Fibroblast of lung (primary cell): ENCODE results near the gene SGSM2.

Source experiments
- EZH2 ChIP-seq: IDR thresholded peaks from 2 replicates; pipeline ENCODE4 v1.5.1; 2012; ENCODE audit warnings: low read length, control low read depth, mild to moderate bottlenecking; ENCODE audit errors: missing control alignments
- TF ChIP-seq, protein P1 (sequence below), 2 donors: IDR thresholded peaks in 1 of 2; conservative IDR thresholded peaks in 1 of 2; 1 replicate in 1 of 2; 2 replicates in 1 of 2; pipeline ENCODE4 v1.5.1; 2011 to 2012; ENCODE audit warnings: low read length in 2 of 2, control low read depth in 1 of 2, inconsistent platforms in 1 of 2, low read depth in 1 of 2, mild to moderate bottlenecking in 1 of 2

DNA sequence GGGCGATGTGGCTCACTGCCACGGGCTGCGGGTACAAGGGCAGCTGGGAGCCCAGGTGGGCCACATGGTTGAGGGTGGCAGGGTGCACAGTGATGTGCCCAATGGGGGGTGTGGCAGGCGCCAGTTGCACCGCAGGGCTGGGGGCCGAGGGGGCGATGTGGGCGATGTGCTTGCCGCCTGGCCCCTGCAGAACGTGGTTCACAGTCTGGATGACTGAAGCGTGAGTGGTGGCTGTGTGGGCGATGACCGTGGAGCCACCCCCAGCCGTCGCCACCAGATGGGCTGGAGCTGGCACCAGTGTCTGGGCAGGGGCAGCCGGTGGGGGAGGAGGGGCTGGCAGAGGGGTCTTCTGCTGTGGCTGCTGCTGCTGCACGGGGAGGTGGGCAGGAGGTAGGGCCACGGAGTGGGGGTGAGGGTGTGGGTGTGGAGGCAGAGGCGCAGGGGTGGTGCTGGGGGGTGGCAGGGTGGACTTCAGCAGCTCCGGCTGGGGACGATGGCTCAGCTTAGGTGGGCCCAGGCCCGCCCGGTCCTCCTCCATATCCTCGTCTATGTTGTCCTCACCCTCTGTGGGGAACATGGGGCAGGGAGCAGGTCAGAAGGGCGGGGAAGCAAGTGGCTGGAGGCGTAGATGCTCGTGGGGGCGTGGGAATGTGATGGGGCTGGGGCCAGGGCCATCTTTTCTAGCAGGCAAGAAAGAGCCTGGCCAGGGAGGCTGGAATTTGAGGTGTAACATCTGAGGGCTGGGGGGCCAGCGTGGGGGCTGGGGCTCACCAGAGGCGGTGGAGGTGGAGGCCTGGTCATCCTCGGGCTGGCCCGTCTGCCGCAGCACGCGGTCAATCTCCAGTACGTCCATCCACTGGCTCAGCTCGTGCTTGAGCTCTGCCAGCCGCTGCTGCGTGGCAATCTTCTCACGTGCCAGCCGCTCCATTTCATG lies 50.1 kb downstream of the SGSM2 start:
- no peak for TF ChIP-seq EZH2
- TF ChIP-seq, protein P1, sequence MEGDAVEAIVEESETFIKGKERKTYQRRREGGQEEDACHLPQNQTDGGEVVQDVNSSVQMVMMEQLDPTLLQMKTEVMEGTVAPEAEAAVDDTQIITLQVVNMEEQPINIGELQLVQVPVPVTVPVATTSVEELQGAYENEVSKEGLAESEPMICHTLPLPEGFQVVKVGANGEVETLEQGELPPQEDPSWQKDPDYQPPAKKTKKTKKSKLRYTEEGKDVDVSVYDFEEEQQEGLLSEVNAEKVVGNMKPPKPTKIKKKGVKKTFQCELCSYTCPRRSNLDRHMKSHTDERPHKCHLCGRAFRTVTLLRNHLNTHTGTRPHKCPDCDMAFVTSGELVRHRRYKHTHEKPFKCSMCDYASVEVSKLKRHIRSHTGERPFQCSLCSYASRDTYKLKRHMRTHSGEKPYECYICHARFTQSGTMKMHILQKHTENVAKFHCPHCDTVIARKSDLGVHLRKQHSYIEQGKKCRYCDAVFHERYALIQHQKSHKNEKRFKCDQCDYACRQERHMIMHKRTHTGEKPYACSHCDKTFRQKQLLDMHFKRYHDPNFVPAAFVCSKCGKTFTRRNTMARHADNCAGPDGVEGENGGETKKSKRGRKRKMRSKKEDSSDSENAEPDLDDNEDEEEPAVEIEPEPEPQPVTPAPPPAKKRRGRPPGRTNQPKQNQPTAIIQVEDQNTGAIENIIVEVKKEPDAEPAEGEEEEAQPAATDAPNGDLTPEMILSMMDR (conservative IDR thresholded peaks at IDR 0.05 in 1 of 2, IDR thresholded peaks at IDR 0.05 in 1 of 2; ENCODE audit: low read depth in 1 of 2, low read length in 2 of 2) = no peak
